ENCODE data around the gene PML.

- TF ChIP-seq CTCF (IDR thresholded peaks at IDR 0.05; ENCODE audit: low read length) (no peak), EZH2 (optimal IDR thresholded peaks at IDR 0.05; ENCODE audit: low read depth, low read length) (no peak), EZH2phosphoT487 (IDR thresholded peaks at IDR 0.05; ENCODE audit: low read length) (no peak)
Observed at GRCh38 chr15:74010929-74011540, 16.5 kb downstream of the PML start.
